ENCODE measurements around the gene GALNTL6.

DNA sequence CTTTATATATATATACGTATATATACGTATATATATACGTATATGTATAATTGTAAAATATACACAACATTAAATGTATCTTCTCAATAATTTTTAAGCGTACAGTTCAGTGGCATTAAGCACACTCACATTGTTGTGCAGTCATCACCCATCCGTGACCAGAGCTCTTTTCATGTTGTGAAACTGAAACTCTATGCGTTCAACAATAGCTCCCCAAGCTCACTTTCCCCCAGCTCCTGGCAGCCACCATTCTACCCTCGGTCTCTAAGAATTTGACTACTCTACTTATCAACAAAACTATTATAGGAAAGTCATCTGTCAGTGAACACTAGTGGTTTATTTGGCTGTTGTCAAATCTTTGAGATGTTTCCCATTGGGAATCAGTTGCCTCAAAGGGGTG, 733.6 kb downstream of the GALNTL6 start:
- TF ChIP-seq, protein P1, sequence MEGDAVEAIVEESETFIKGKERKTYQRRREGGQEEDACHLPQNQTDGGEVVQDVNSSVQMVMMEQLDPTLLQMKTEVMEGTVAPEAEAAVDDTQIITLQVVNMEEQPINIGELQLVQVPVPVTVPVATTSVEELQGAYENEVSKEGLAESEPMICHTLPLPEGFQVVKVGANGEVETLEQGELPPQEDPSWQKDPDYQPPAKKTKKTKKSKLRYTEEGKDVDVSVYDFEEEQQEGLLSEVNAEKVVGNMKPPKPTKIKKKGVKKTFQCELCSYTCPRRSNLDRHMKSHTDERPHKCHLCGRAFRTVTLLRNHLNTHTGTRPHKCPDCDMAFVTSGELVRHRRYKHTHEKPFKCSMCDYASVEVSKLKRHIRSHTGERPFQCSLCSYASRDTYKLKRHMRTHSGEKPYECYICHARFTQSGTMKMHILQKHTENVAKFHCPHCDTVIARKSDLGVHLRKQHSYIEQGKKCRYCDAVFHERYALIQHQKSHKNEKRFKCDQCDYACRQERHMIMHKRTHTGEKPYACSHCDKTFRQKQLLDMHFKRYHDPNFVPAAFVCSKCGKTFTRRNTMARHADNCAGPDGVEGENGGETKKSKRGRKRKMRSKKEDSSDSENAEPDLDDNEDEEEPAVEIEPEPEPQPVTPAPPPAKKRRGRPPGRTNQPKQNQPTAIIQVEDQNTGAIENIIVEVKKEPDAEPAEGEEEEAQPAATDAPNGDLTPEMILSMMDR (IDR thresholded peaks at IDR 0.05): no peak
- no peak for TF ChIP-seq POLR2A (IDR thresholded peaks at IDR 0.05)

All from lower leg skin (tissue), 3 donors.